GM23338 (cell line): Measurements from ENCODE around the gene MRLN.

ENCODE experiments used
- CREB1 ChIP-seq: fragments of 250-450 bp; sonication (Bioruptor Pico); IDR thresholded peaks from 2 replicates; pipeline ENCODE4 v1.5.0; 2020; ENCODE audit warnings: low read depth, mild to moderate bottlenecking, moderate library complexity
- EZH2 ChIP-seq: fragments of 200-600 bp; sonication (generic); IDR thresholded peaks from one replicate; pipeline ENCODE4 v1.8.0; 2017; ENCODE audit warnings: antibody characterized with exemption, mild to moderate bottlenecking, low read depth; ENCODE audit not compliant: unreplicated experiment
- EZH2phosphoT487 ChIP-seq: fragments of 200-600 bp; sonication (generic); IDR thresholded peaks from one replicate; pipeline ENCODE4 v1.8.1; 2018; ENCODE audit warnings: antibody characterized with exemption; ENCODE audit not compliant: unreplicated experiment
- JUNB ChIP-seq: IDR thresholded peaks from one replicate; pipeline ENCODE4 v1.6.1; 2016; ENCODE audit warnings: antibody characterized with exemption; ENCODE audit not compliant: unreplicated experiment
- NANOG ChIP-seq: IDR thresholded peaks from 2 replicates; pipeline ENCODE4 v1.6.1; 2016; ENCODE audit warnings: antibody characterized with exemption, borderline replicate concordance
- POLR2AphosphoS5 ChIP-seq: IDR thresholded peaks from 2 replicates; pipeline ENCODE4 v1.6.1; 2016; ENCODE audit warnings: antibody characterized with exemption, low read depth
- REST ChIP-seq: IDR thresholded peaks from one replicate; pipeline ENCODE4 v1.6.1; 2018; ENCODE audit warnings: antibody characterized with exemption; ENCODE audit not compliant: unreplicated experiment
- STAT1 ChIP-seq: IDR thresholded peaks from one replicate; pipeline ENCODE4 v1.6.1; 2016; ENCODE audit warnings: antibody characterized with exemption; ENCODE audit not compliant: unreplicated experiment
- ZNF114 ChIP-seq: fragments of 250-450 bp; sonication (Bioruptor Pico); IDR thresholded peaks from 2 replicates; pipeline ENCODE4 v1.5.0; 2020; ENCODE audit warnings: mild to moderate bottlenecking, moderate library complexity
- ZNF331 ChIP-seq: fragments of 250-450 bp; sonication (Bioruptor Pico); IDR thresholded peaks from 2 replicates; pipeline ENCODE4 v1.5.0; 2020; ENCODE audit warnings: low read depth, mild to moderate bottlenecking, moderate library complexity
- TF ChIP-seq, protein P1 (sequence below), 2 experiments: fragments of 200-600 bp in 1 of 2; sonication (generic) in 1 of 2; conservative IDR thresholded peaks; 2 replicates each; pipeline versions ENCODE4 v1.5.1 to v1.6.1; 2016 to 2017; ENCODE audit warnings: antibody characterized with exemption in 2 of 2, low read depth in 2 of 2, mild to moderate bottlenecking in 2 of 2, moderate library complexity in 1 of 2

DNA sequence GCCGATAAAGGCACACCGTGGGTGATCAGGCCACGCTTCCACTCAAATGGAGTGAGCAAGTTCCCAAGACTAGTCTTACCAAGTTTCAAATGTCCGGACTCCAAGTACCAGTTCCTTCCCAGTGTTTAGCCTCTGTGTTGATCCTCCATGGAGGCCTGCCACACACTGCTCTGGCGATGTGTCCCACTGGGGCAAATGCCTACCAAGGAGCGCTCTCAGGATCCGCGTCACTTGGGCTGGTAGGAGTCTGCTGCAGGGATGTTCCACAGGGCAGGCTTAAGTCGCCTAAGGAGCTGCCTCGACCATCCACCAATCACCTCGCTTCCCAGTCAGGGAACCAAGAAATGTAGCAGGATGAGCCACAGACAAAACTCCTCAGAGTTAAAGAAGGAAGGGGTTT lies 17.4 kb upstream of the MRLN start:
- TF ChIP-seq, protein P1, sequence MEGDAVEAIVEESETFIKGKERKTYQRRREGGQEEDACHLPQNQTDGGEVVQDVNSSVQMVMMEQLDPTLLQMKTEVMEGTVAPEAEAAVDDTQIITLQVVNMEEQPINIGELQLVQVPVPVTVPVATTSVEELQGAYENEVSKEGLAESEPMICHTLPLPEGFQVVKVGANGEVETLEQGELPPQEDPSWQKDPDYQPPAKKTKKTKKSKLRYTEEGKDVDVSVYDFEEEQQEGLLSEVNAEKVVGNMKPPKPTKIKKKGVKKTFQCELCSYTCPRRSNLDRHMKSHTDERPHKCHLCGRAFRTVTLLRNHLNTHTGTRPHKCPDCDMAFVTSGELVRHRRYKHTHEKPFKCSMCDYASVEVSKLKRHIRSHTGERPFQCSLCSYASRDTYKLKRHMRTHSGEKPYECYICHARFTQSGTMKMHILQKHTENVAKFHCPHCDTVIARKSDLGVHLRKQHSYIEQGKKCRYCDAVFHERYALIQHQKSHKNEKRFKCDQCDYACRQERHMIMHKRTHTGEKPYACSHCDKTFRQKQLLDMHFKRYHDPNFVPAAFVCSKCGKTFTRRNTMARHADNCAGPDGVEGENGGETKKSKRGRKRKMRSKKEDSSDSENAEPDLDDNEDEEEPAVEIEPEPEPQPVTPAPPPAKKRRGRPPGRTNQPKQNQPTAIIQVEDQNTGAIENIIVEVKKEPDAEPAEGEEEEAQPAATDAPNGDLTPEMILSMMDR (conservative IDR thresholded peaks at IDR 0.05; ENCODE audit: low read depth in 2 of 2) = no peak
- TF ChIP-seq POLR2AphosphoS5 (no peak), NANOG (no peak), EZH2 (no peak), REST (no peak), CREB1 (no peak), JUNB (no peak), STAT1 (no peak), ZNF331 (no peak), EZH2phosphoT487 (no peak), ZNF114 (CRISPR knock-in tag) (no peak)
